Measurements from ENCODE around the gene SV2B. TPM values are rescaled to one million over a fixed set of nuclear protein-coding genes. Genes with fewer than 3 reads are reported as not detected.

Gene SV2B
- total RNA-seq, 2 donors from 2014 or later: 6.5 to 8.8 TPM

DNA sequence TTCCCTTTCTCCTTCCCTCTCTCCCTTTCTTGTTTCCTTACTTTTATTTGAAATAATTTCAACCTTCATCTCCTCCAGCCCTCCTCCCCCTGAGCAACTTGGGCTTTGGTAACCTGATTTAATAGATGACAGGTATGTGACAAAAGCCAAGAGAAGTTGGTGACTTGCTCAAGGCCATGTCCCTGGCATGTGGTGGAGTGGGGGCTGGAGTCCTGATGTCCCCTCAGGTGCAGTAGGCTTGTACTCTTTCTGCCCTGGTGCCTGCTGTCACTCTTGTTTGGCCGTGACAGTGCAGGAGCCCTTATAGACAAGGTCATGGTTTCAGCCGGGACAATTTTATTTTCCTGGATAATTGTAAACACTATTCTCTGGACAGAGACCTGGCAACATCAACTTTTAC, 152.7 kb downstream of the SV2B start:
- H3K27ac Mint-ChIP-seq: no peak overlapping the region
- Histone ChIP-seq H3K27ac (ENCODE audit: low read depth, low read length) (no peak overlapping the region), H3K4me3 (ENCODE audit: low read length) (no peak overlapping the region), H3K27me3 (ENCODE audit: control insufficient read depth, insufficient read depth, low read length, poor library complexity, severe bottlenecking) (peaks cover 4% of the 10 kb centered on the region), H3K36me3 (ENCODE audit: control insufficient read depth, insufficient read depth, low read length) (no peaks in the 10 kb centered on the region), H3K9me3 (ENCODE audit: control insufficient read depth, low read length) (no peaks in the 10 kb centered on the region), H3K9ac (ENCODE audit: extremely low read depth, low read length, poor library complexity, severe bottlenecking) (no peak overlapping the region), H3K4me1 (ENCODE audit: control insufficient read depth, insufficient read depth, low read length) (no peaks in the 10 kb centered on the region)
- WGBS, 2 experiments (ENCODE audit: insufficient coverage in 1 of 2, insufficient read length in 1 of 2): 90 to 100% methylated on average over 1 to 2 of the region's 2 CpGs
- TF ChIP-seq, protein P1, sequence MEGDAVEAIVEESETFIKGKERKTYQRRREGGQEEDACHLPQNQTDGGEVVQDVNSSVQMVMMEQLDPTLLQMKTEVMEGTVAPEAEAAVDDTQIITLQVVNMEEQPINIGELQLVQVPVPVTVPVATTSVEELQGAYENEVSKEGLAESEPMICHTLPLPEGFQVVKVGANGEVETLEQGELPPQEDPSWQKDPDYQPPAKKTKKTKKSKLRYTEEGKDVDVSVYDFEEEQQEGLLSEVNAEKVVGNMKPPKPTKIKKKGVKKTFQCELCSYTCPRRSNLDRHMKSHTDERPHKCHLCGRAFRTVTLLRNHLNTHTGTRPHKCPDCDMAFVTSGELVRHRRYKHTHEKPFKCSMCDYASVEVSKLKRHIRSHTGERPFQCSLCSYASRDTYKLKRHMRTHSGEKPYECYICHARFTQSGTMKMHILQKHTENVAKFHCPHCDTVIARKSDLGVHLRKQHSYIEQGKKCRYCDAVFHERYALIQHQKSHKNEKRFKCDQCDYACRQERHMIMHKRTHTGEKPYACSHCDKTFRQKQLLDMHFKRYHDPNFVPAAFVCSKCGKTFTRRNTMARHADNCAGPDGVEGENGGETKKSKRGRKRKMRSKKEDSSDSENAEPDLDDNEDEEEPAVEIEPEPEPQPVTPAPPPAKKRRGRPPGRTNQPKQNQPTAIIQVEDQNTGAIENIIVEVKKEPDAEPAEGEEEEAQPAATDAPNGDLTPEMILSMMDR (conservative IDR thresholded peaks at IDR 0.05): no peak
- peaks cover 8% of the 10 kb centered on the region for H3K27me3 Mint-ChIP-seq (ENCODE audit: insufficient read depth)
- no peaks in the 10 kb centered on the region for H3K36me3 Mint-ChIP-seq (ENCODE audit: low read depth)
- H3K4me1 Mint-ChIP-seq: no peaks in the 10 kb centered on the region
- no peak overlapping the region for H3K4me3 Mint-ChIP-seq
- no peak for DNase-seq
- no peaks in the 10 kb centered on the region for H3K9me3 Mint-ChIP-seq

GRCh38 chr15:91253605-91254004, 153.5 kb downstream of the SV2B start:
- Histone ChIP-seq H3K27me3 (ENCODE audit: control insufficient read depth, insufficient read depth, low read length, poor library complexity, severe bottlenecking) (peaks cover 4% of the 10 kb centered on the region), H3K9ac (ENCODE audit: extremely low read depth, low read length, poor library complexity, severe bottlenecking) (no peak overlapping the region), H3K4me1 (ENCODE audit: control insufficient read depth, insufficient read depth, low read length) (no peaks in the 10 kb centered on the region), H3K9me3 (ENCODE audit: control insufficient read depth, low read length) (no peaks in the 10 kb centered on the region), H3K4me3 (ENCODE audit: low read length) (no peak overlapping the region), H3K36me3 (ENCODE audit: control insufficient read depth, insufficient read depth, low read length) (no peaks in the 10 kb centered on the region), H3K27ac (ENCODE audit: low read depth, low read length) (no peak overlapping the region)
- Mint-ChIP-seq H3K9me3 (no peaks in the 10 kb centered on the region), H3K27ac (no peak overlapping the region), H3K4me3 (no peak overlapping the region), H3K36me3 (ENCODE audit: low read depth) (no peaks in the 10 kb centered on the region), H3K27me3 (ENCODE audit: insufficient read depth) (peaks cover 8% of the 10 kb centered on the region), H3K4me1 (no peaks in the 10 kb centered on the region)
- no peak for DNase-seq
- 85 to 100% methylated on average over 1 to 3 of the region's 3 CpGs for WGBS, 2 experiments (ENCODE audit: insufficient coverage in 1 of 2, insufficient read length in 1 of 2)
- TF ChIP-seq, protein P1 (conservative IDR thresholded peaks at IDR 0.05): no peak

DNA sequence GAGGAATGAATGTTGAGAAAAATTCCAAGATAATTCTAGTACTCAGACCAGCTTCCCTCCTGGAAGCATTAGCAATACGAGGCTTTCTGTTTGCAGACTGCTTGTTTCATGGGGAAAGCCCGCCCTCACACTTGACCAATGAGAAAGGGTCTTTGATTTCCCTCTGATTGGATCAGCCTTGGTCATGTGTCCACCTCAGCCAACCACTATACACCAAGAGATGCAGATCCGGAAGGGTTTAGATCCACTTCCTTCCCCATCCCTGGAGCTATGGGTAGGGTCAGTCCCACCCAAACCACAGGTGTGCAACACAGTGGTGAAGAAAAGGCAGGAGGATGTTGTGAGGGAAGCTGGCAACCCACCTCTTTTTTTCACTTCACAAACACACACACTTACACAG, 154.7 kb downstream of the SV2B start:
- Histone ChIP-seq H3K4me1 (ENCODE audit: control insufficient read depth, insufficient read depth, low read length) (no peaks in the 10 kb centered on the region), H3K36me3 (ENCODE audit: control insufficient read depth, insufficient read depth, low read length) (no peaks in the 10 kb centered on the region), H3K27me3 (ENCODE audit: control insufficient read depth, insufficient read depth, low read length, poor library complexity, severe bottlenecking) (no peaks in the 10 kb centered on the region), H3K9ac (ENCODE audit: extremely low read depth, low read length, poor library complexity, severe bottlenecking) (no peak overlapping the region), H3K4me3 (ENCODE audit: low read length) (no peak overlapping the region), H3K27ac (ENCODE audit: low read depth, low read length) (no peak overlapping the region), H3K9me3 (ENCODE audit: control insufficient read depth, low read length) (no peaks in the 10 kb centered on the region)
- 77 to 88% methylated on average over 1 to 3 of the region's 3 CpGs for WGBS, 2 experiments (ENCODE audit: insufficient coverage in 1 of 2, insufficient read length in 1 of 2)
- no peaks in the 10 kb centered on the region for H3K4me1 Mint-ChIP-seq
- no peak overlapping the region for H3K27ac Mint-ChIP-seq
- TF ChIP-seq, protein P1 (conservative IDR thresholded peaks at IDR 0.05): no peak
- H3K36me3 Mint-ChIP-seq (ENCODE audit: low read depth): no peaks in the 10 kb centered on the region
- H3K4me3 Mint-ChIP-seq: no peak overlapping the region
- no peaks in the 10 kb centered on the region for H3K9me3 Mint-ChIP-seq
- no peak for DNase-seq
- H3K27me3 Mint-ChIP-seq (ENCODE audit: insufficient read depth): peaks cover 2% of the 10 kb centered on the region
